GM12864 (cell line): ENCODE data around the gene ANKRD53.

Experiments used
- DNase-seq: peaks from one replicate; pipeline ENCODE4 v3.0.0-alpha.2; 2011; ENCODE audit warnings: low read depth
- H3K4me3 ChIP-seq: 2 replicates; pipeline ENCODE4 v1.5.1; 2011; ENCODE audit warnings: mild to moderate bottlenecking, low read depth, low read length, control low read depth
- TF ChIP-seq, protein P1 (sequence below): IDR thresholded peaks from 2 replicates; pipeline ENCODE4 v1.5.1; 2011; ENCODE audit warnings: low read depth, mild to moderate bottlenecking, moderate library complexity, low read length, control low read depth, inconsistent platforms; ENCODE audit errors: missing control alignments

Gene ANKRD53

GRCh38 chr2:70985956-70986355, 7.5 kb downstream of the ANKRD53 start:
- H3K4me3 ChIP-seq, result no peak overlapping the region
- DNase-seq, result no peak
- TF ChIP-seq, protein P1, sequence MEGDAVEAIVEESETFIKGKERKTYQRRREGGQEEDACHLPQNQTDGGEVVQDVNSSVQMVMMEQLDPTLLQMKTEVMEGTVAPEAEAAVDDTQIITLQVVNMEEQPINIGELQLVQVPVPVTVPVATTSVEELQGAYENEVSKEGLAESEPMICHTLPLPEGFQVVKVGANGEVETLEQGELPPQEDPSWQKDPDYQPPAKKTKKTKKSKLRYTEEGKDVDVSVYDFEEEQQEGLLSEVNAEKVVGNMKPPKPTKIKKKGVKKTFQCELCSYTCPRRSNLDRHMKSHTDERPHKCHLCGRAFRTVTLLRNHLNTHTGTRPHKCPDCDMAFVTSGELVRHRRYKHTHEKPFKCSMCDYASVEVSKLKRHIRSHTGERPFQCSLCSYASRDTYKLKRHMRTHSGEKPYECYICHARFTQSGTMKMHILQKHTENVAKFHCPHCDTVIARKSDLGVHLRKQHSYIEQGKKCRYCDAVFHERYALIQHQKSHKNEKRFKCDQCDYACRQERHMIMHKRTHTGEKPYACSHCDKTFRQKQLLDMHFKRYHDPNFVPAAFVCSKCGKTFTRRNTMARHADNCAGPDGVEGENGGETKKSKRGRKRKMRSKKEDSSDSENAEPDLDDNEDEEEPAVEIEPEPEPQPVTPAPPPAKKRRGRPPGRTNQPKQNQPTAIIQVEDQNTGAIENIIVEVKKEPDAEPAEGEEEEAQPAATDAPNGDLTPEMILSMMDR, result no peak

- TF ChIP-seq, protein P1, result no peak
- DNase-seq, result no peak
- H3K4me3 ChIP-seq, result no peak overlapping the region
Measured at GRCh38 chr2:70986499-70987189, 8.2 kb downstream of the ANKRD53 start.

DNA sequence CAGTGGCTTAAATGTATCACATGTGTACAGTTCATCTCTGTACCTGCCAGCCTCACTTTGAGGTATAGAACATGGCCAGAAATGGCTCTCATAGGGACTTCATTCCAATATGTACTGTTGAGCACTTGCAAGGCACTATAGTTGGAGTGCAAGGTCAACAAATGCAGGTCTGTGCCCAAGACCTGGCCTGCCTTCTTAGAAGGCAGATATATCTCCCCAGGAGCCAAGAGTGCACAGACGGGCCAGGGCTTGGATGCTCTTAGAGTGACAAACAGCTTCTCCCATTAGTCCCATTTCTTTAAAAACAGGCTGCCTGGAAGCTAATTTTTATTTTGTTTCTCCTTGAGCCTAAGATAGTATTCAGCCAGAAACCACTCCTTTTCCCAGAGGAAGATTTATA, 9.0 kb downstream of the ANKRD53 start:
- DNase-seq, result no peak
- H3K4me3 ChIP-seq, result no peak overlapping the region
- TF ChIP-seq, protein P1, result no peak

GRCh38 chr2:70988151-70988550, 9.7 kb downstream of the ANKRD53 start:
- TF ChIP-seq, protein P1, result no peak
- DNase-seq, result no peak
- H3K4me3 ChIP-seq, result no peak overlapping the region

DNA sequence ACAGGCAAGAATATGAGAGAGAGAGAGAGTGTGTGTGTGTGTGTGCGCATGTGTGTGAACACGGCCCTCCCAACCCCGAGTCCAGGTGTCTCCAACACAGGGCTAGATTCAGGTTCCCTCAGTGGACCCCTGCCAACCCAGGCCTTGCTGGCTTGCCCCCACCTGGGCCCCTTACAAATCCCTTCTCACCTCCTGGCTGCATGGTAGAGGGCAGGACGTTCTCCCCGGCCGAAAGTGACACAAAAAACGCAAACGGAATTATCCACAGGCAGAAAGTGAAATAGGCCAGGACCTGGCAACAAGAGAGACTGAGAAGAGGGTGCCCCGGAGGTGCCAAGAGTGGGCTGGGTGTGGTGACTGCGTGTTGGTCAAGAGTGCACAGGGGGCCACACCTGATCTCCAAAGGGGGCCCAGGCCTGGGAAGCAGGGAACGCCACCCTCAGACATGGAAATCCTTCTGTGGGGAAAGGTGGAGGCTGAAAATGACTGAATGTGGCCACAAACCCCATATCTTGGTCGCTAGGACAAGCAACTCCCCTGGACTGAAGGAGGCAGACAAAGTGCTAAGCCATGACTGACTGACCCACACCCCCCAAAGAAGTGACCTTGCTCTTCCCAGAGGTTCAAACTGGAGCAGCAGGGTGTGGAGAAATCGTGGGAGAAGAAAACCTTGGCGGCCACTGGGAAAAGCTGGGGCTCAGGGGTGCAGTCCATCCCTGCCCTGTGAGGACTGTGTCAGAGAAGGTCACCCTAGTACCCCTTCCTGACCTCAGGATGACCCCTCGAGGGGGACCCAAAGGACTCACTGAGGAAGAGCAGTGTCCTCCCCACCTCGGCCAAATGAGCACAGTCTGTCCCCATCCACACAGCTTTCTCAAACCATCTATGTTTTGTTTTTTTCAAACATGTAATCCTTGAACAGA, 10.6 kb downstream of the ANKRD53 start:
- TF ChIP-seq, protein P1, result no peak
- no peak overlapping the region for H3K4me3 ChIP-seq
- DNase-seq, result no peak

DNA sequence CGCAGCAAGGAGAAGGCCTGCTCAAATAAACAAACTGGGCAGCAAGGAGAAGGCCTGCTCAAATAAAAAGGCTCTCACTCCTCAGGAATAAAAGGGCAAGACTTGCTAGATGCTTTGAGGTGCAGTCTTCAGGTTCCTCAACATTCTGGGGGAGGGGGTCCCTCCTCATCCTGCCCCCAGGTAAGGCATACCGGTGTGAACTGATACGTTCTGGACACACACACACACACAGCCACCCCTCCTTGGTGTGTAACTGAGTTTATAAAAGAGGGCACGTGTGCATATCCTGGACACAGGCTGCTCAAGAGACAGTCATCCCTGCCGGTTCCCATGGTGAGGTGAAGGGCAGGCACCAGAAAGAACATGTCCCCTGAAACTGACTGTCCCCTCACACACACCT, 11.8 kb downstream of the ANKRD53 start:
- DNase-seq, result no peak
- TF ChIP-seq, protein P1, result no peak
- no peak overlapping the region for H3K4me3 ChIP-seq

DNA sequence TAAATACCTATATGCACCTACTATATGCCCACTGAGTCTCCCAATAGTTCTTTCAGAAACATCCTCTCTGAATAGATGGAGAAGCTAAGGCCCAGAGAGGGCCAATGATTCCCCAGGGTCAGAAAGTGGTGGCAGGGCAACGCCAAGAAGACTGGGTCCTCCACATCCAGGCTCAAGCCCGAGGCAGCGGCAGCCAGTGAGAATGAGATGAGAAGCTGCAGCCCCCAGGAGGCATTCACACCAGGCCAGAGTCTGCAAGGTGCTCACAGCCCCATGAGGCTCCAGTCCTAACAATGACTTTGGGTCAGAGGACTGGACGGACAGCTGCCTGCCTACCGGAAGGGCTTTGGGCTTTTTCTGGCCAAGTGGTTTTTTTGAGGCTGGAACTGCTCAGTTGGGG, 12.7 kb downstream of the ANKRD53 start:
- H3K4me3 ChIP-seq, result no peak overlapping the region
- DNase-seq, result no peak
- TF ChIP-seq, protein P1, result no peak
